ENCODE results near the gene DEFB121.

GRCh38 chr20:31414381-31414780, 8.4 kb upstream of the DEFB121 start:
- TF ChIP-seq, protein P1, sequence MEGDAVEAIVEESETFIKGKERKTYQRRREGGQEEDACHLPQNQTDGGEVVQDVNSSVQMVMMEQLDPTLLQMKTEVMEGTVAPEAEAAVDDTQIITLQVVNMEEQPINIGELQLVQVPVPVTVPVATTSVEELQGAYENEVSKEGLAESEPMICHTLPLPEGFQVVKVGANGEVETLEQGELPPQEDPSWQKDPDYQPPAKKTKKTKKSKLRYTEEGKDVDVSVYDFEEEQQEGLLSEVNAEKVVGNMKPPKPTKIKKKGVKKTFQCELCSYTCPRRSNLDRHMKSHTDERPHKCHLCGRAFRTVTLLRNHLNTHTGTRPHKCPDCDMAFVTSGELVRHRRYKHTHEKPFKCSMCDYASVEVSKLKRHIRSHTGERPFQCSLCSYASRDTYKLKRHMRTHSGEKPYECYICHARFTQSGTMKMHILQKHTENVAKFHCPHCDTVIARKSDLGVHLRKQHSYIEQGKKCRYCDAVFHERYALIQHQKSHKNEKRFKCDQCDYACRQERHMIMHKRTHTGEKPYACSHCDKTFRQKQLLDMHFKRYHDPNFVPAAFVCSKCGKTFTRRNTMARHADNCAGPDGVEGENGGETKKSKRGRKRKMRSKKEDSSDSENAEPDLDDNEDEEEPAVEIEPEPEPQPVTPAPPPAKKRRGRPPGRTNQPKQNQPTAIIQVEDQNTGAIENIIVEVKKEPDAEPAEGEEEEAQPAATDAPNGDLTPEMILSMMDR (IDR thresholded peaks at IDR 0.05; ENCODE audit: extremely low read depth in 1 of 2, insufficient read depth in 1 of 2, low read depth in 1 of 2, low read length in 2 of 2) = no peak
- TF ChIP-seq FOS (IDR thresholded peaks at IDR 0.05; ENCODE audit: borderline replicate concordance, insufficient read depth, low read length) (no peak), POLR2A (IDR thresholded peaks at IDR 0.05; ENCODE audit: low read depth, low read length) (no peak), EZH2 (IDR thresholded peaks at IDR 0.05; ENCODE audit: borderline replicate concordance, low read depth, low read length, severe bottlenecking) (no peak), POLR2AphosphoS5 (IDR thresholded peaks at IDR 0.05; ENCODE audit: insufficient read depth, low read depth, low read length) (no peak), GATA2 (IDR thresholded peaks at IDR 0.05; ENCODE audit: insufficient read depth, insufficient read length, low read depth, low read length) (no peak), JUN (IDR thresholded peaks at IDR 0.05; ENCODE audit: borderline replicate concordance, insufficient read depth, insufficient read length, low read depth) (no peak)
